ENCODE measurements around the gene ATF5.

Gene ATF5

GRCh38 chr19:49953416-49953815, 24.4 kb downstream of the ATF5 start:
- Histone ChIP-seq H3K9ac (ENCODE audit: low read length) (no peak overlapping the region), H2AFZ (ENCODE audit: low read depth, low read length, severe bottlenecking) (no peak overlapping the region), H3K4me3 (ENCODE audit: insufficient read depth, low read length, poor library complexity, severe bottlenecking) (no peak overlapping the region), H3F3A (ENCODE audit: insufficient read depth) (no peaks in the 10 kb centered on the region), H3K27me3 (ENCODE audit: low read length) (no peaks in the 10 kb centered on the region), H3K9me3 (ENCODE audit: insufficient read depth, low read length) (no peaks in the 10 kb centered on the region), H3K4me2 (ENCODE audit: low read depth, low read length, poor library complexity, severe bottlenecking) (no peak overlapping the region), H3K27ac (ENCODE audit: low read depth, low read length) (no peak overlapping the region), H3K36me3 (ENCODE audit: low read length) (no peaks in the 10 kb centered on the region), H4K20me1 (ENCODE audit: low read depth, low read length) (no peaks in the 10 kb centered on the region), H3K9me2 (replicated peaks; ENCODE audit: insufficient read depth, low read length) (no peaks in the 10 kb centered on the region), H3K79me2 (ENCODE audit: insufficient read depth, low read length) (no peaks in the 10 kb centered on the region)
- TF ChIP-seq EZH2phosphoT487 (conservative IDR thresholded peaks at IDR 0.05; ENCODE audit: low read length), result no peak
- no peak for TF ChIP-seq CTCF (IDR thresholded peaks at IDR 0.05; ENCODE audit: insufficient read depth, low read length, poor library complexity, severe bottlenecking)

- H3K36me3 ChIP-seq (ENCODE audit: low read length), result no peaks in the 10 kb centered on the region
- no peak overlapping the region for H3K9ac ChIP-seq (ENCODE audit: low read length)
- H3K27me3 ChIP-seq (ENCODE audit: low read length), result no peaks in the 10 kb centered on the region
- H3K79me2 ChIP-seq (ENCODE audit: insufficient read depth, low read length), result no peaks in the 10 kb centered on the region
- H3K27ac ChIP-seq (ENCODE audit: low read depth, low read length), result no peak overlapping the region
- no peaks in the 10 kb centered on the region for H3F3A ChIP-seq (ENCODE audit: insufficient read depth)
- no peak overlapping the region for H3K4me2 ChIP-seq (ENCODE audit: low read depth, low read length, poor library complexity, severe bottlenecking)
- TF ChIP-seq CTCF (IDR thresholded peaks at IDR 0.05; ENCODE audit: insufficient read depth, low read length, poor library complexity, severe bottlenecking), result no peak
- no peak for TF ChIP-seq EZH2phosphoT487 (conservative IDR thresholded peaks at IDR 0.05; ENCODE audit: low read length)
- H3K9me3 ChIP-seq (ENCODE audit: insufficient read depth, low read length), result no peaks in the 10 kb centered on the region
- no peaks in the 10 kb centered on the region for H4K20me1 ChIP-seq (ENCODE audit: low read depth, low read length)
- H3K9me2 ChIP-seq (replicated peaks; ENCODE audit: insufficient read depth, low read length), result no peaks in the 10 kb centered on the region
- no peak overlapping the region for H2AFZ ChIP-seq (ENCODE audit: low read depth, low read length, severe bottlenecking)
- no peak overlapping the region for H3K4me3 ChIP-seq (ENCODE audit: insufficient read depth, low read length, poor library complexity, severe bottlenecking)
These were observed 25.3 kb downstream of the ATF5 start for GRCh38 chr19:49954092-49954829.

GRCh38 chr19:49954933-49955332, 25.9 kb downstream of the ATF5 start:
- H3K9me3 ChIP-seq (ENCODE audit: insufficient read depth, low read length), result no peaks in the 10 kb centered on the region
- H3K79me2 ChIP-seq (ENCODE audit: insufficient read depth, low read length), result no peaks in the 10 kb centered on the region
- H3K4me2 ChIP-seq (ENCODE audit: low read depth, low read length, poor library complexity, severe bottlenecking), result no peak overlapping the region
- H2AFZ ChIP-seq (ENCODE audit: low read depth, low read length, severe bottlenecking), result no peak overlapping the region
- H3K27ac ChIP-seq (ENCODE audit: low read depth, low read length), result no peak overlapping the region
- no peak for TF ChIP-seq CTCF (IDR thresholded peaks at IDR 0.05; ENCODE audit: insufficient read depth, low read length, poor library complexity, severe bottlenecking)
- no peak for TF ChIP-seq EZH2phosphoT487 (conservative IDR thresholded peaks at IDR 0.05; ENCODE audit: low read length)
- no peaks in the 10 kb centered on the region for H3K27me3 ChIP-seq (ENCODE audit: low read length)
- no peaks in the 10 kb centered on the region for H3K9me2 ChIP-seq (replicated peaks; ENCODE audit: insufficient read depth, low read length)
- no peak overlapping the region for H3K4me3 ChIP-seq (ENCODE audit: insufficient read depth, low read length, poor library complexity, severe bottlenecking)
- no peak overlapping the region for H3K9ac ChIP-seq (ENCODE audit: low read length)
- H3F3A ChIP-seq (ENCODE audit: insufficient read depth), result no peaks in the 10 kb centered on the region
- no peaks in the 10 kb centered on the region for H3K36me3 ChIP-seq (ENCODE audit: low read length)
- H4K20me1 ChIP-seq (ENCODE audit: low read depth, low read length), result no peaks in the 10 kb centered on the region

Data from SU-DHL-6 (cell line).